ENCODE results near the gene ZNF185.

DNA sequence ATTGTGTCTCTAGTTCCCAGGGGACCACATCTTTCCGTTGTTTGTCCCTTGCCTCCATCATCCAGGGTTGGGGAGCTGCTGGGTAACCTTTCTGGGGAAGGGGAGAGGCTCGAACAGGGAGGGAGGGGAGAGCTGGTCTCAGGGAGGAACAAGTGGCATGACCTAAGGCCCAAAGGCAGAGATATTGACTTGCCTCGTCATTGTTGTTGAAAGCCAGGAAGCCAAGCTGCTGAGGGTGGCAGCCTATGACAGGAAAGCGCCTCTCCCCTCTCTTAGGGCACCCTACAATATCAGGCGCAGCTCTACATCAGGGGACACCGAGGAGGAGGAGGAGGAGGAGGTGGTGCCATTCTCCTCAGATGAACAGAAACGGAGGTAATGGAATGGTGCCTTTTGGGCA lies 20.8 kb downstream of the ZNF185 start:
- TF ChIP-seq EZH2 (IDR thresholded peaks at IDR 0.05; ENCODE audit: insufficient read depth, poor library complexity, severe bottlenecking) (no peak), EZH2phosphoT487 (IDR thresholded peaks at IDR 0.05; ENCODE audit: insufficient read depth, low read depth) (no peak)
